ENCODE data around the gene CHEK1. TPM values are rescaled to one million over a fixed set of nuclear protein-coding genes. Genes with fewer than 3 reads are reported as not detected.

Gene CHEK1
- polyA plus RNA-seq, 1 donor (not counting 4 experiments of a cell fraction or from before 2014, with no cell fraction given), result 38.2 TPM

DNA sequence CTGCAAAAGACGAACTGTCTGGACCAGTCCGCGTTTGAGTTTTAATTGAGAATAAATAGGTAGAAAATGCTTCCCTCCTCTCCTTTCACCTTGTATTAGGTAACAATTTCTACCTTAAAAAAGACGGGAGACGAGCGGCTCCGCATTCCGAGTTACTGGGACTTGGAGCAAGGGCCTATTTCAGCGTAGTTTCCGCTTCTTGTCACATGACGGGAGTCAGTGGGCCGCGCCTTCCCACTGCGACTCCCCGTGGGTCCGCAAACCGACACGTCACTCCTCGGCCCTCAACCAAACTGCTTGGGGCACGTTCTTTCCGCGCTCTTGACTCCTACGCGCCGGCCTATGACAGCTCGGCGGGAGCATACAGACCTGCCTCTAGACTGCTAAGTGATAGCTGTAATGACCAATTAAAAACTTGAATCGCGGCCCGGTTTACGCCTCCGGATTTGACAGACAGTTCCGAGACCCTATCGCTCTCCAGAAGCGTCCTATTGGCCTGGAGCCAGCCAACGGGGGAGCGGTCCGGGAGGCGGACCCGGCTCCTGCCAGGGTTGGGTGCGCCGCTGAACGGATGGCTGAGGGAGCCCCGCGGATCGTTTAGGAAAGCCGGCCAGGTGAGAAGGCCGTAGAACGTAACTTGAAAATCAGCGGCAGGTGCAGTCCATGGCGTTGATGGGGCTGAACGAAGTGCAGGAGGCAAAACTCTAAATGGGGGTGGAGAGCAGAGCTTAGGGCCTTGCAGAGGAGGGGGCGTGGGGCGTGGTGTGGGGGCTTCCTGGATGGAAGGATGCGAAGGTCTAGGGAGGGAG lies 32.5 kb upstream of the CHEK1 start, which contains the start of gene STT3A:
Gene STT3A, plus strand, starts transcription at position 548 of the 809 bp plus-strand sequence. CDS start 3,064 bp downstream, outside the sequence.
- peak; percentile 91 for FAIRE-seq
- Histone ChIP-seq H3K4me3 (ENCODE audit: control insufficient read depth in 2 of 3, extremely low read depth in 1 of 3, insufficient read depth in 2 of 3, low read depth in 1 of 3, low read length in 3 of 3) (peak within 1 kb of the TSS; percentile 94 to 99 (median 95)), H3K9me3 (ENCODE audit: control insufficient read depth, low read depth, low read length) (no peaks in the 10 kb centered on the region), H3K27ac (ENCODE audit: control insufficient read depth, insufficient read depth, low read length) (peak within 1 kb of the TSS; percentile 100), H2AFZ (ENCODE audit: control insufficient read depth, low read length) (peak within 1 kb of the TSS; percentile 93), H3K27me3 (ENCODE audit: control insufficient read depth, extremely low read depth, insufficient read depth, low read length) (no peaks in the 10 kb centered on the region), H3K4me2 (ENCODE audit: control insufficient read depth, extremely low read depth, insufficient read depth, low read depth, low read length) (peak within 1 kb of the TSS; percentile 97), H3K9me1 (ENCODE audit: control insufficient read depth, extremely low read depth, insufficient read depth, low read length) (no peaks in the 10 kb centered on the region), H4K20me1 (ENCODE audit: control insufficient read depth, extremely low read depth, insufficient read depth, low read length) (no peaks in the 10 kb centered on the region), H3K9ac (ENCODE audit: control insufficient read depth, extremely low read depth, insufficient read depth, low read length) (peak within 1 kb of the TSS; percentile 96), H3K79me2 (ENCODE audit: control insufficient read depth, insufficient read depth, low read length) (peaks cover 44% of the 10 kb centered on the region), H3K36me3 (ENCODE audit: control insufficient read depth in 2 of 2, extremely low read depth in 1 of 2, insufficient read depth in 2 of 2, low read length in 2 of 2) (peaks cover 1 to 3% of the 10 kb centered on the region in 2 experiments), H3K4me1 (ENCODE audit: control insufficient read depth, extremely low read depth, insufficient read depth, low read length) (peaks cover 13% of the 10 kb centered on the region)
- no peak for TF ChIP-seq EZH2 (IDR thresholded peaks at IDR 0.05; ENCODE audit: low read length)
- TF ChIP-seq, protein P1, sequence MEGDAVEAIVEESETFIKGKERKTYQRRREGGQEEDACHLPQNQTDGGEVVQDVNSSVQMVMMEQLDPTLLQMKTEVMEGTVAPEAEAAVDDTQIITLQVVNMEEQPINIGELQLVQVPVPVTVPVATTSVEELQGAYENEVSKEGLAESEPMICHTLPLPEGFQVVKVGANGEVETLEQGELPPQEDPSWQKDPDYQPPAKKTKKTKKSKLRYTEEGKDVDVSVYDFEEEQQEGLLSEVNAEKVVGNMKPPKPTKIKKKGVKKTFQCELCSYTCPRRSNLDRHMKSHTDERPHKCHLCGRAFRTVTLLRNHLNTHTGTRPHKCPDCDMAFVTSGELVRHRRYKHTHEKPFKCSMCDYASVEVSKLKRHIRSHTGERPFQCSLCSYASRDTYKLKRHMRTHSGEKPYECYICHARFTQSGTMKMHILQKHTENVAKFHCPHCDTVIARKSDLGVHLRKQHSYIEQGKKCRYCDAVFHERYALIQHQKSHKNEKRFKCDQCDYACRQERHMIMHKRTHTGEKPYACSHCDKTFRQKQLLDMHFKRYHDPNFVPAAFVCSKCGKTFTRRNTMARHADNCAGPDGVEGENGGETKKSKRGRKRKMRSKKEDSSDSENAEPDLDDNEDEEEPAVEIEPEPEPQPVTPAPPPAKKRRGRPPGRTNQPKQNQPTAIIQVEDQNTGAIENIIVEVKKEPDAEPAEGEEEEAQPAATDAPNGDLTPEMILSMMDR (optimal IDR thresholded peaks at IDR 0.05 in 1 of 3, IDR thresholded peaks at IDR 0.05 in 1 of 3, conservative IDR thresholded peaks at IDR 0.05 in 1 of 3; ENCODE audit: extremely low read depth in 1 of 3, insufficient read depth in 2 of 3, low read length in 3 of 3), result no peak
- dilution Hi-C loops (cut with MboI; ENCODE audit: extremely low pct_ligation_motif_present, low sequenced_read_pairs), result no loop called here
- DNase-seq (ENCODE audit: low read depth, low spot score), result peak; percentile 98

- dilution Hi-C loops (cut with MboI; ENCODE audit: extremely low pct_ligation_motif_present, low sequenced_read_pairs), result no loop called here
These were observed 31.7 kb upstream of the CHEK1 start for GRCh38 chr11:125593114-125593820.

More at GRCh38 chr11:125593114-125593820, 31.7 kb upstream of the CHEK1 start:
- Histone ChIP-seq H4K20me1 (ENCODE audit: control insufficient read depth, extremely low read depth, insufficient read depth, low read length) (no peaks in the 10 kb centered on the region), H3K36me3 (ENCODE audit: control insufficient read depth in 2 of 2, extremely low read depth in 1 of 2, insufficient read depth in 2 of 2, low read length in 2 of 2) (peaks cover 1 to 4% of the 10 kb centered on the region in 2 experiments), H3K27me3 (ENCODE audit: control insufficient read depth, extremely low read depth, insufficient read depth, low read length) (no peaks in the 10 kb centered on the region), H3K27ac (ENCODE audit: control insufficient read depth, insufficient read depth, low read length) (peak overlapping the region; percentile 85), H3K4me2 (ENCODE audit: control insufficient read depth, extremely low read depth, insufficient read depth, low read depth, low read length) (peak overlapping the region; percentile 97), H3K9me1 (ENCODE audit: control insufficient read depth, extremely low read depth, insufficient read depth, low read length) (no peaks in the 10 kb centered on the region), H3K79me2 (ENCODE audit: control insufficient read depth, insufficient read depth, low read length) (peaks cover 45% of the 10 kb centered on the region), H3K4me1 (ENCODE audit: control insufficient read depth, extremely low read depth, insufficient read depth, low read length) (peaks cover 12% of the 10 kb centered on the region), H2AFZ (ENCODE audit: control insufficient read depth, low read length) (peak overlapping the region; percentile 73), H3K4me3 (ENCODE audit: control insufficient read depth in 2 of 3, extremely low read depth in 1 of 3, insufficient read depth in 2 of 3, low read depth in 1 of 3, low read length in 3 of 3) (peak overlapping the region; percentile 94 to 99 (median 95)), H3K9me3 (ENCODE audit: control insufficient read depth, low read depth, low read length) (no peaks in the 10 kb centered on the region), H3K9ac (ENCODE audit: control insufficient read depth, extremely low read depth, insufficient read depth, low read length) (peak overlapping the region; percentile 93)
- DNase-seq (ENCODE audit: low read depth, low spot score) (no peak), FAIRE-seq (no peak)
- TF ChIP-seq, protein P1 (optimal IDR thresholded peaks at IDR 0.05 in 1 of 3, IDR thresholded peaks at IDR 0.05 in 1 of 3, conservative IDR thresholded peaks at IDR 0.05 in 1 of 3; ENCODE audit: extremely low read depth in 1 of 3, insufficient read depth in 2 of 3, low read length in 3 of 3), result no peak
- no peak for TF ChIP-seq EZH2 (IDR thresholded peaks at IDR 0.05; ENCODE audit: low read length)

All from keratinocyte (primary cell).